ENCODE results near the gene GOLGA7B. TPM values are rescaled to one million over a fixed set of nuclear protein-coding genes. Genes with fewer than 3 reads are reported as not detected.

GOLGA7B gene
- total RNA-seq, 2 experiments from 2014 or later, result 0.47 to 0.57 TPM

DNA sequence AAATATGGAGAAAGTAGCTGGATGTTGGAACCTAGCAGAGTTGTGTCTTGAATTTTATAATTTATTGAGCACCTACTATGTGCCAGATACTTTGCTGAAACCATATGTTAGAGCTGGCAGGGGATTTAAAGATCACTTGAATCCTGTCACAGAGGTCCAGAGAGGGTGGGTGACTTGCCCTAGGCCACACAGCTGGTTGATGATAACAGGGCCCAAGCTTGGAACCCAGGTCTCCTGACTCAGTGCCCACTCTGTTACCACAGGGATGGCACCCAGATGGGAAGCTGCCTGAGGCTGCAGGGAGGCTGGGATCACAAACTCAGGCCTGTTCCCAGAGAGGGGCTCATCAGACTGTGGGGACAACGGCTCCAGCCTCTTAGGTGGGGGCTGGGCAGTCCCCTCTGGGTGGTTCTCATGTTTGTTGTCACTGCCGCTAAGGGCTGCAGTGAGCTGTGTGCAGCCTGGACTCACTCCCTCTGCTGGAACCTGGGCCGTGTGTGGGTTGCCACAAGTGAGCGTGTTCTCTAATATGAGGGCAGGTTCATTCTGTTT is 18.6 kb downstream of the GOLGA7B start:
- intact Hi-C loops (cut with DNase I, micrococcal nuclease), result loop anchor here in 1 of 2 experiments (5.0 kb wide), 1 partner anchor 161 kb away; no protein-coding TSS in a partner anchor
- CTCF ChIA-PET, result interaction anchor here (0.6 to 7.1 kb wide), 17 partner anchors 9 to 182 kb away, joined by 3 to 93 read pairs (median 3); partner anchors contain the start of genes AVPI1 and GOLGA7B
- Mint-ChIP-seq H3K4me3 (no peak overlapping the region), H3K27ac (no peak overlapping the region), H3K4me1 (peaks cover 10% of the 10 kb centered on the region), H3K27me3 (no peaks in the 10 kb centered on the region), H3K9me3 (ENCODE audit: low read depth) (no peaks in the 10 kb centered on the region), H3K36me3 (ENCODE audit: low read depth) (no peaks in the 10 kb centered on the region)
- no peak for ATAC-seq
- POLR2A ChIA-PET, result no interaction called here
- no peak for DNase-seq

DNA sequence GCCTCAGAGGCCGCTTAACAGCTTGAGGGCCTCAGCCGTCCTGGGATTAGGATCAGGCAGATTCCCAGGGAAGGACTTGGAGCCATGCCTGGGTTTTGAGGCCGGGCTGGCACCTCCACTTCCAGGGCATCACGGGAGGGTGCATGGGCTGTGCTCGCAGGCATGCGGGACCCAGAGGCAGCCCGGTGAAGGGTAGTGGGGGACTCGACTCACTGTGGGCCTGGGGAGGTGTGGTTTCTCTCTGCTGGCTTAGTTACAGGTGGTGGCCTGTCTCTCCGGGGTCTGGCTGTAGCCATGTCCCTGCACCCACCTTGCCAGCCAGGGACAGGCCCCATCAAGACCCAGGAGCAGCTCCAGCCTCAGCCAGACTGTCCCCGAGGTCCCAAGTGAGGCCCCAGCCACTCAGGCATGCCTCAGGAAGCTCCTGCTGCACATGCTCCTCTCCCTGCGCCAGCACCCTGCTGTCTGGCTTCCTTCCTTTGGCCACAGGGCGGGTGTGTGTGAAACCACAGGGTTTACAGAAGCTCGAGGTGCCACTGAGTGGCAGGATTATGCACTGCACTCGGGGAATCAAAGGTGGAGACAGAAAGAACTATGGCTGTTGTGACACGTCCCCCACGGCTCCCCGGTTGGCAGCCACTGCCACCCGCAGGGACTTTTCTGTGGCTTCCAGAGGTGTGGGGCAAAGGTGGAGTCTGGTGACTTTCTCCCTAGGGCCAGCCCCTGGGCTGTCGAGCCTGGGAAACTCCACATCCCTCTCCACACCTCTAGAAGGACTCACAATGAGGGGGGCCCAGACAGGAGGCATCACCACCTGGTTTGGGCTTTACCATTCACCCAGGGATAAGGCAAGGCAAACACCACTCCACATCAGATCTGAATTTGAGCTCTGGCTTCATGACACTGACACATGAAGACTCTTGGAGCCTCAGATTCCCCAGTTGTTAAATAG is 19.7 kb downstream of the GOLGA7B start:
- POLR2A ChIA-PET, result no interaction called here
- Mint-ChIP-seq H3K36me3 (ENCODE audit: low read depth) (no peaks in the 10 kb centered on the region), H3K27ac (peak overlapping the region; percentile 83), H3K4me3 (no peak overlapping the region), H3K27me3 (no peaks in the 10 kb centered on the region), H3K4me1 (peaks cover 10% of the 10 kb centered on the region), H3K9me3 (ENCODE audit: low read depth) (no peaks in the 10 kb centered on the region)
- DNase-seq, result peak; percentile 93
- intact Hi-C loops (cut with DNase I, micrococcal nuclease), result loop anchor here (1.0 to 5.0 kb wide), 5 partner anchors 19 to 162 kb away; partner anchors contain the start of gene ZFYVE27 (in 1 of the 2)
- CTCF ChIA-PET, result interaction anchor here (0.6 to 7.1 kb wide), 28 partner anchors 8 to 273 kb away, joined by 3 to 93 read pairs (median 4); partner anchors contain the start of genes GOLGA7B, SFRP5 and ZFYVE27
- ATAC-seq, result peak; percentile 100

DNA sequence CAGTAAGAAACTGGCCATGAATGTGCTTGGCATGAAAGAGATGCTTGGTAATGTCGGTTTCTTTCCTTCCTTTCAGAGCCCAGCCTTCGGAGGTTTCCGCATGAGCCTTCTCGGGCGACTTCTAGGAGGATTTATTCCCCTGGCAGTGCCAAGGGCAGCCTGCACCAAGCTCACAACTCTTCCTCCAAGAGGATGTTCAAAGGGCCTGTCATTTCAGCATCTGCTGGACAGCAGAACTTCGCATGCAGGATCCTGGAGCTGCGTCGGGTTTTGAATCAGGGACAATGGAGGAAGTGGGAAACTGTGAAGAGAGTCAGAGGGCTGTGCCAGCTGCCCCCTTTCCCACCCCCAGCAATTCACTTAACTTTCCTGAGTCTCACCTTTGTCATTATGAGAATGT is 21.3 kb downstream of the GOLGA7B start:
- Mint-ChIP-seq H3K4me1 (peaks cover 10% of the 10 kb centered on the region), H3K36me3 (ENCODE audit: low read depth) (no peaks in the 10 kb centered on the region), H3K4me3 (no peak overlapping the region), H3K27me3 (no peaks in the 10 kb centered on the region), H3K9me3 (ENCODE audit: low read depth) (no peaks in the 10 kb centered on the region), H3K27ac (no peak overlapping the region)
- DNase-seq, result no peak
- POLR2A ChIA-PET, result no interaction called here
- intact Hi-C loops (cut with DNase I, micrococcal nuclease), result no loop called here
- CTCF ChIA-PET, result interaction anchor here (1.0 to 7.1 kb wide), 5 partner anchors 10 to 245 kb away, joined by 3 to 93 read pairs (median 5); no protein-coding TSS in a partner anchor
- ATAC-seq, result no peak

DNA sequence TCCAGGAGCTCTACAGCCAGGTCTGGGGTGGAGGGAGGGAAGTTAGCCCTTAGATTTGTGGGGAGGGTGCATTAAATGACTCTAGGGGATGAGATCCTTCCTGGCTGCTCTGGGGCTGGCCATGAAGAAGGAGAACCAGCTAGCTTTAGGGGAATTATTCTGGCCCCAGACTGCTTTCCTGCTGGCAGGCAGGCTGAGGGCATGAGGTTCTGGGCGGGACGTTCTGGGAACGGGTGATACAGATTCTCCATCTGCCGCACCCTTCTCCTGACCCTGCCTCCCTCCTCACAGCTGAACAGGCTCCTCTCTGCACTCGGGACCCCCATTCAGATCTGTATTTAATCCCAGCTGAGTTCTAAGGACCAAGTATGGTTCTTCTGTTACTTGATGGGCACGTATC is 23.9 kb downstream of the GOLGA7B start:
- no peaks in the 10 kb centered on the region for H3K27me3 Mint-ChIP-seq
- H3K36me3 Mint-ChIP-seq (ENCODE audit: low read depth), result no peaks in the 10 kb centered on the region
- H3K9me3 Mint-ChIP-seq (ENCODE audit: low read depth), result no peaks in the 10 kb centered on the region
- DNase-seq (no peak), ATAC-seq (no peak)
- H3K4me1 Mint-ChIP-seq, result peaks cover 10% of the 10 kb centered on the region
- POLR2A ChIA-PET, result no interaction called here
- intact Hi-C loops (cut with DNase I, micrococcal nuclease), result no loop called here
- CTCF ChIA-PET, result interaction anchor here (0.5 to 1.6 kb wide), 6 partner anchors 41 to 168 kb away, joined by 3 to 6 read pairs (median 4); no protein-coding TSS in a partner anchor
- H3K27ac Mint-ChIP-seq, result no peak overlapping the region
- H3K4me3 Mint-ChIP-seq, result no peak overlapping the region

DNA sequence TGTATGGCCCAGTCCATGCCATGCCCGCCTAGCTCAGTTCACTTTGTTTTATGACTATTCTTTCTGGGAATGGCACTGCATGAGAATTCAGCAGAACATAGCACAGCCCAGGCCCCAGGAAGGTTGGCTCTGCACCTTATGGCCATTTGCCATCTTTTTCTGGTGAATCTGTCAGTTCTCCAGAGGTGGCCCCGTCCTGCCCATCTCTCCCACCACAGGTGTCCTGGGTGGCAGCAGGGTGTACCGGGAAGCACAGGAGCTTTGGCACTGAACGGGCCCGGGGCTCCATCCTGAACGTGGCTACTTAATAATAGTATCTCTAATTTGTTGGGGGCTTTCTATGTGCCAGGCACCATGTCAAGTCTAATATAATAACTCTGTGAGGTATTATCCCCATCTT is 24.7 kb downstream of the GOLGA7B start:
- Mint-ChIP-seq H3K4me1 (peaks cover 5% of the 10 kb centered on the region), H3K27me3 (no peaks in the 10 kb centered on the region), H3K27ac (no peak overlapping the region), H3K9me3 (ENCODE audit: low read depth) (no peaks in the 10 kb centered on the region), H3K36me3 (ENCODE audit: low read depth) (no peaks in the 10 kb centered on the region), H3K4me3 (no peak overlapping the region)
- intact Hi-C loops (cut with DNase I, micrococcal nuclease), result no loop called here
- ATAC-seq (no peak), DNase-seq (no peak)
- ChIA-PET POLR2A (no interaction called here), CTCF (interaction anchor here (1.0 to 1.6 kb wide), 5 partner anchors 40 to 167 kb away, joined by 3 to 6 read pairs (median 4); no protein-coding TSS in a partner anchor)

DNA sequence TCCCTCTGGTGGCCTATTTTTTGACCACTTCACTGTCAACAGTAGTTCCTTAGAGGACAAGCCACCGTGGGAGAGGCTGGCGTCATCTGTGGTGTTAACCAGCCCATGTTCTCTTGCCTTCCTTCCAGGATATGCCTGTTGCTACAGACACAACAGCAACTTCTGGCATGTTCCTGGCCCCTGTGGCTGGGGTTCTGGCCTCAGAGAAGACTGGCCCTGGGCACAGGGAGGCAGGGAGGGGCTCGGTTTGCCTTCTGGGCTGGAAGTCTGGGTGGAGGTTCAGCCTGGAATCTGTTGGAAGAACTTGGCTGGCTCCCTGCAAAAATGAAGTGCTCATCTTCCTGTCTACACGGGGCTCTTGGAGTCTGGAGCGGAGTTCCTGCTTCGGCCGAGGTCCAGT is 25.7 kb downstream of the GOLGA7B start:
- CTCF ChIA-PET, result interaction anchor here (1.5 kb wide), 1 partner anchor 11 kb away, joined by 4 read pairs; no protein-coding TSS in a partner anchor

DNA sequence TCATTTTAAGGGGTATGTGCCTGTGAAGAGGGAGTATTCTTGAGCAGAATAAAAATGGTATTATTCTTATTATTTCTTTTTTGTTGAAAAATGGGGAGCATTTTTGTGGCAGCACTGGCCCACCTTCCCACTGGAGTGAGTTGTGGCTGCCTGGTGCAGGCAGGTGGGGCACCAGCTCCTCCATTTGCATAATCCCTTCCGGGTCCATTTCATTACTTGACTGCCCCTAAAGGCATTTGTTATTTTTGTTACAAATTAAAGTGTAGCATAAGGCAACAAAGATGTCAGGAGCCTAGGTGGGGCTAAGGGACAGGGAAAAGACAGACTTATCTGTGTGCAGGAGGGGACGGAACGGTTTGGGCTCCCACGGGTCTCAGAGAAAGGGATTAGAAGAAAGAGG is 26.8 kb downstream of the GOLGA7B start:
- CTCF ChIA-PET, result interaction anchor here (0.8 to 1.5 kb wide), 3 partner anchors 10 to 84 kb away, joined by 3 to 4 read pairs (median 3); no protein-coding TSS in a partner anchor
- POLR2A ChIA-PET, result no interaction called here
- intact Hi-C loops (cut with DNase I, micrococcal nuclease), result no loop called here
- H3K27me3 Mint-ChIP-seq, result no peaks in the 10 kb centered on the region
- H3K9me3 Mint-ChIP-seq (ENCODE audit: low read depth), result no peaks in the 10 kb centered on the region
- no peak overlapping the region for H3K27ac Mint-ChIP-seq
- H3K36me3 Mint-ChIP-seq (ENCODE audit: low read depth), result no peaks in the 10 kb centered on the region
- DNase-seq (no peak), ATAC-seq (no peak)
- H3K4me1 Mint-ChIP-seq, result no peaks in the 10 kb centered on the region
- H3K4me3 Mint-ChIP-seq, result no peak overlapping the region

More for the DNA sequence above, 25.7 kb downstream of the GOLGA7B start:
- Mint-ChIP-seq H3K4me1 (no peaks in the 10 kb centered on the region), H3K36me3 (ENCODE audit: low read depth) (no peaks in the 10 kb centered on the region), H3K27ac (no peak overlapping the region), H3K27me3 (no peaks in the 10 kb centered on the region), H3K4me3 (no peak overlapping the region), H3K9me3 (ENCODE audit: low read depth) (no peaks in the 10 kb centered on the region)
- intact Hi-C loops (cut with DNase I, micrococcal nuclease), result no loop called here
- POLR2A ChIA-PET, result no interaction called here
- ATAC-seq (no peak), DNase-seq (no peak)

DNA sequence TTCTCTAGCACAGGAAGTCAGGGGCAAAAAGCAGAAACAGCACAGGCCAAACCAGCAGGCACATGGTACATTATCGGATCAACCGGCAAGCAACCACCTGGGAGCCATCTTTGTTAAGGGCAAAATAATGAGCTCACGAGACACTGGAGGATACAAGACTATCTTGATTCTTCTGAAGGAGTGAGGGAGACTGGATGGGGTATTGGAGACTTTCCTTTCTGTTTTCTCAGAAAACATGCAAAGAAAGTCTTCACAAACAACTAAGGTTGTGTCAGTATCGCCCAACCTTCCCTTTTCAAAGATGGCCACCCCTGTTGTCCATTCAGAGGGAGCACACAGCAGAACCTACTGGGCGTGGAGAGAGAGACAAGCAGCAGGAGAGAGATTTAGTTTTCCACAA is 29.6 kb downstream of the GOLGA7B start:
- POLR2A ChIA-PET, result no interaction called here
- H3K4me3 Mint-ChIP-seq, result no peak overlapping the region
- DNase-seq, result no peak
- H3K27me3 Mint-ChIP-seq, result no peaks in the 10 kb centered on the region
- intact Hi-C loops (cut with DNase I, micrococcal nuclease), result no loop called here
- no peaks in the 10 kb centered on the region for H3K9me3 Mint-ChIP-seq (ENCODE audit: low read depth)
- no peaks in the 10 kb centered on the region for H3K4me1 Mint-ChIP-seq
- no peaks in the 10 kb centered on the region for H3K36me3 Mint-ChIP-seq (ENCODE audit: low read depth)
- no peak overlapping the region for H3K27ac Mint-ChIP-seq
- no peak for ATAC-seq
- CTCF ChIA-PET, result interaction anchor here (0.7 to 0.9 kb wide), 2 partner anchors 13 to 35 kb away, joined by 3 to 5 read pairs; no protein-coding TSS in a partner anchor

DNA sequence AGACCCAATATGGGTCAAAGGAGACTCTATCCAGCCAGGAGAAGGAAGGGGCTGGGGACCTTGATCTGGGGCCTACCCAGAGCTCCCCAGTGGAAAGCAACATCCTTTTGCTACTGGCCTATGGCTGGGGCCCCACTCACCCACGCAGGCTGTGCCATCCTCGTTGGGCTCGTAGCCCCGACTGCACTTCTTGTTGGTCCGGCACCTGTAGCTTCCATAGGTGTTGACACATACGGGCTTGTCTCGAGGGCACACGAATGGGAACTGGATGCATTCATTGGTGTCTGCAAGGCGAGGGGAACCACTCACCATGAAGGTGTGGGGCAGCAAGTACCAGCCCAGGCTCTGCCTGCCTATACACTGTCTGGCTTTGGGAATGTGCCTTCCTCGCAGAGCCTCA is 30.5 kb downstream of the GOLGA7B start:
- intact Hi-C loops (cut with DNase I, micrococcal nuclease), result no loop called here
- Mint-ChIP-seq H3K36me3 (ENCODE audit: low read depth) (no peaks in the 10 kb centered on the region), H3K27me3 (no peaks in the 10 kb centered on the region), H3K27ac (no peak overlapping the region), H3K4me1 (no peaks in the 10 kb centered on the region), H3K9me3 (ENCODE audit: low read depth) (no peaks in the 10 kb centered on the region), H3K4me3 (no peak overlapping the region)
- DNase-seq (no peak), ATAC-seq (no peak)
- POLR2A ChIA-PET, result no interaction called here
- CTCF ChIA-PET, result interaction anchor here (0.9 kb wide), 1 partner anchor 35 kb away, joined by 5 read pairs; no protein-coding TSS in a partner anchor

DNA sequence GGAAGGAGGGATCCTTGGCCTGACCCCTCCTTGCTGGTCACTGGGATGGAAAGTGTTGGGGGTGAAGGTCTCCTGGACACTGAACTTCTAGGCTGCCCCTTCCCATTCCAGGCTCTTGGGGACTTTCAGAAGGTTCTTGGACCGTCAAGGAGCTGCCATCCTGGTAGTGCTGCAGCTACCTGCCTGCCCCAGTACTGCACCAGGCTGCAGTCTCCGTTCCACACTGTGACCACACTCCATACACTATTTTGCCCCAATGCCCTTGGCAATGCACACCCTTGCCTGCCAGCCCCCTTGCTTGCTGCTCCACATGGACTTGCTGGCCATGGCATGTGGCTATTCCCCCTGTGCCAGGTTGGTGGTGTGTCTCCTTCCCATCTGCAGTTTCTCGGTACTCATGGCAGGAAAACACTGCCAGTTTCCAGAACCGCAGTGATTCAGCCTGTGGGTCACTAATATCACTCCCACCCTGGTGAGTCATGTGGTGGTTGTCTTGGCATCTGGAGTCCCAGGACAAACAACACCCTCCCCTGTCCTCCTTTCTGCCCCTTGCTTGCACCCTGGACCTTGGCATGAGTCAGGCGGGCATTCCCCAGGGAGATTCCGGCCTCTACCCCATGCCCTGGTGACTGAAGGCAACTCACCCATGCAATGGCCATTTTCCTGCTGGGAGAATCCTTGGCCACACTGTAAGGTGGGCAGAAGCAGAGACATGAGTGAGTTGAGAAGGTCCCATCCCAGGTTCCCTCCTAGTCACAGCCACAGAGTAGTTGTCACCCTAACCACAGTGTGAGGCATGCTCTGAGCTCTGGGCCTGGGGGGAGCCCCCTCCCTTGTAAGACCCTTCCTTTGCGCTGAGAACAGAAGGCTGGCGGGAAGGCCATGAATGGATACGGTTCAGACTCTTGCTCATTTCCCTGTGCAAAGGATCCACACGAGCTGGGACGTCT is 32.8 kb downstream of the GOLGA7B start:
- intact Hi-C loops (cut with DNase I, micrococcal nuclease), result no loop called here
- no peaks in the 10 kb centered on the region for H3K36me3 Mint-ChIP-seq (ENCODE audit: low read depth)
- no peaks in the 10 kb centered on the region for H3K27me3 Mint-ChIP-seq
- ATAC-seq, result peak; percentile 77
- DNase-seq, result no peak
- no peak overlapping the region for H3K27ac Mint-ChIP-seq
- no peak overlapping the region for H3K4me3 Mint-ChIP-seq
- ChIA-PET POLR2A (interaction anchor here (0.6 kb wide), 1 partner anchor 135 kb away, joined by 3 read pairs; no protein-coding TSS in a partner anchor), CTCF (interaction anchor here (1.2 kb wide), 1 partner anchor 14 kb away, joined by 3 read pairs; no protein-coding TSS in a partner anchor)
- H3K4me1 Mint-ChIP-seq, result no peaks in the 10 kb centered on the region
- H3K9me3 Mint-ChIP-seq (ENCODE audit: low read depth), result no peaks in the 10 kb centered on the region
